ACHN (cell line): ENCODE results near the gene GPRC5D.

ENCODE experiments used
- DNase-seq: peaks from one replicate; pipeline ENCODE4 v3.0.0-alpha.2; 2015
- in situ Hi-C: cut with HindIII; loops from 2 replicates; pipeline ENCODE4 v1.10.0; 2017; ENCODE audit warnings: low sequenced_read_pairs, low pct_ligation_motif_present, low pct_unique_long_range_greater_than_20kb

Gene GPRC5D

DNA sequence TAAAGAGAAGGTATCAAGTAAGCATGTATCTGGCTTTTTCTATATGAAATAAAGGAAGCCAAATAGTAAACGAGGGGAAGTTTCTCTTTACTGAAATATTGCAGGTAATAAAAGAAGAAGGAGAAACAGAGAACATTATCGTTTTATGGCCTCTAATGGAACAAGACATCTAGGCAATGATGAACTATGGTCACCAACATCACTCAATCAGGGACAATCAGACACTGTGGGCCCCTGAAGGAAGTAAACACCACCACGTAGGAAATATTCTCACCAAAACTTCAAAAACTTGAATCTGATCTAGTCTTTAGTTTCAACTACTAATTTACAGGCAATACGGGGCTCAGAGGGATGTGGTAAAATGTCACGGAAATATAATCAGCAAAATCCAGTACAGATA lies 32.2 kb upstream of the GPRC5D start:
- no peak for DNase-seq
- in situ Hi-C loops = no loop called here

DNA sequence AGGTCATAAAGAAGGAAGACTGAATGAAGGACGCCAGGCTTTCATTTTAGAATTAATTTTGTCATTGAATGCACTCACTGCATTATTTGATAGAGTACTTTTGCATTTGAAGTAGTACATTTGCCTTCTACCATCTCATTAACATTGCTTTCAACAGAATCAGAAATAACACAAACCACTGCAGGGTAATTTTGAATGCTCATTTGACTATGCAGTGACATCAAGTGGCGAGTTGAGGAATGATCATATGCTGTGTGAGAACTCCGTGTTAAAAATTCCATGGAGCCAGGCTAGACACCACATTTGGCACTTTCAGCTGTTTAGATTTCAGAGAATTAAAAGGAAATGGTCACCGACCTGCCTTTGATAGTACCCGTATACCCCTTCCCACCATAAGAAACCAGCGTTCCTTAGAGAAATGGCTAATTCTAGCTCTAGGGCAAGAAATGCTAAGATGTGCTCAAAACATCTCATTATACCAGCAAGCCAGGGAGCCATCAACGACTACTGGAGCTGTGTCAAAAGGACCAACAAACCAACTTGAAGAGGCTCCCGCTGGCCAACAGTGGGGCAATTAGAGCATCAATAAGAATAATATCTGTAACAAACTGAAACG lies 31.6 kb upstream of the GPRC5D start:
- peak; percentile 69 for DNase-seq
- in situ Hi-C loops = no loop called here

DNA sequence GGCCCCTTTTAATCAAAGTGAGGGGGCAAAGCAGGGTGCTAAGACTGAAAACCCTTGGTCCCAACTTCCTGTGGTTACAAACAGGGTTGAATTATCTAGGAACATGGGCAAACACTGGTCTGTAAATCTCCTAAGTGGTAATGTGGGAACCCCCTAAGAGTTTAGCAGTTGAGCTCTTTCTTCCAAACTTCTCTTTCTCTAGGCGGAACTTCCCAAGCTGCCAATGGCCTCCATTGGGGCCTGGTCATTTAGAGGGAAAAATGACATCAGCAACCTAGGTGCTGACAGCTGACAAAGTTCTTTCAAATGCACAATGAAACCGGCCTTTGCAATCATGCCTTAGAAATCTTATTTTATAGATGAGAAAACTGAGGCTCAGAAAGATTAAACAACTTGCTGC lies 30.4 kb upstream of the GPRC5D start:
- no peak for DNase-seq
- in situ Hi-C loops = no loop called here

DNA sequence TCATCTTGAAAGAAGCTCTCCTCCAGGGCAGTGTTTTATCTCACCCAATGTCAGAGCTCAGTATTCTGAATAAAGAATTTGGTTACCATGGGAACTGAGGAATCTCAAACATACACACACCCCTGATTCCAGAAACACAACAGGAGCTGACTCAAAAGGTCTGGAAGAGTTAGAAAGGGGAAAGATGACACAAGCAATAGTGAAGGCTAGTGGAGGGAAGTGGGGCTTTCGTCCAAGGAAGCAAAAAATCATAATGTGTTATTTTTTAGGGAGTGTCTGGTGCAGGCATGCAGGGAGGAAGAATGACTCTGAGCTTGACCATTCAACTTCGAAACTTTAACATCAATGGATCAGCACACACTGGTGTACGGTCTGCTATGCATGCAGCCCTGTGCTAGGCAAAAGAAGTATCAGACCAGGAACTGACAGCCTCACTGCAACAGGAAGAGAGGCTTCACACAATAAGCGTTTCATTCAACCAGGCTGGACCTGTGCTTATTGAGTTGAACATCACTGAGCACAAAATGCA lies 27.8 kb upstream of the GPRC5D start:
- in situ Hi-C loops = no loop called here
- peak; percentile 90 for DNase-seq

DNA sequence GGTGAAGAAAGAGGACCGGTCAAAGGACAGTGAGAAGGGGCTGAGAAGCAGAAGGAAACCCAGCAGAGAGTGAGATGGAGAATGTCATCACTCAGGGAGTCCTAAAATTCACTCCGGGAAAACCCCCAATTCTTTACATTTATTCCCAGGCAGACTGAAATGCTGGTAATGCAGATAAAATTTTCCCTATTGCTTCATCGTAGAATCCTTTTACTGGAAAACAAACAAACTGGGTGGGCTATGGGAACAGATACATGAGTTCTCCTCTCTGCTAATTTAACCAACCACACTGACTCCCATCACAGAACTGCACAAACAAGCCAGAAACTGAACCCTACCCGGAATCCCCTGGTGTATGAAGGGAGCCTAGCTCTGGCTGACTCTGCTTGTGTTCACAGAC lies 27.2 kb upstream of the GPRC5D start:
- in situ Hi-C loops = no loop called here
- DNase-seq = no peak

DNA sequence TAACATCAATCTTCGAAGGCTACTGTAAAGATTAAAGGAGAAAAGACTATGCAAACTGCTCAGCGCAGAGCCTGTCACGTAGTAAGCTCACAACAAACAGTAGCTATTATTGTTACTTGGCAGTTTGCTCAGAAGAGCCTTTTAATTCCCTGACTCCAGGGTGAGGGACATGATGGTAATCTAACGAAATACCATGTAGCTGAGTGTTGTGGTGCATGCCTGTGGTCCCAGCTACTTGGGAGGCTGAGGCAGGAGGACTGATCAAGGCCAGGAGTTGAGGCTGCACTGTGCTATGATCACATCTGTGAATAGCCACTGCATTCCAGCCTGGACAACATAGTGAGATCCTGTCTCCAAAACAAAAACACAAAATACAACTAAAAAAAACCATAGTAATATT lies 25.3 kb upstream of the GPRC5D start:
- in situ Hi-C loops = no loop called here

DNA sequence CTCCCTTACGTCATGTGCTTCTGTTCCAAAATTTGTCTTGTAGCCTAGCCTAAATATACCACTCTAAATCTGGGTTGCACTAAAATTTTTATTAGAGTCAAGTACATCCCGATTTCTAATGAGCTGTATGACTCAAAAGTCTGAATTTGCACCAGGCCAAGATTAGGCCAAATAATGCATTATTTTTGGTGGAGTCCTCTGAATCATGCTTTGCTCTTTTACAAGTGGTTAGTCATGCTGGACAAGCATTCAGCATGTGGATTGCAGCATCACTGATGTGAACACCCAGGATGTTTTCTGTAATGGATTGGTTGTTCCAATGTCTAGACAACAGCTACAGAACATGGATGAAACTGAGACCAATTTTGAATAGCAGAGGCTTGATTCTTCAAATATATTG lies 24.4 kb upstream of the GPRC5D start:
- DNase-seq = peak; percentile 86
- in situ Hi-C loops = no loop called here

More for the DNA sequence above, 25.3 kb upstream of the GPRC5D start:
- DNase-seq = no peak

DNA sequence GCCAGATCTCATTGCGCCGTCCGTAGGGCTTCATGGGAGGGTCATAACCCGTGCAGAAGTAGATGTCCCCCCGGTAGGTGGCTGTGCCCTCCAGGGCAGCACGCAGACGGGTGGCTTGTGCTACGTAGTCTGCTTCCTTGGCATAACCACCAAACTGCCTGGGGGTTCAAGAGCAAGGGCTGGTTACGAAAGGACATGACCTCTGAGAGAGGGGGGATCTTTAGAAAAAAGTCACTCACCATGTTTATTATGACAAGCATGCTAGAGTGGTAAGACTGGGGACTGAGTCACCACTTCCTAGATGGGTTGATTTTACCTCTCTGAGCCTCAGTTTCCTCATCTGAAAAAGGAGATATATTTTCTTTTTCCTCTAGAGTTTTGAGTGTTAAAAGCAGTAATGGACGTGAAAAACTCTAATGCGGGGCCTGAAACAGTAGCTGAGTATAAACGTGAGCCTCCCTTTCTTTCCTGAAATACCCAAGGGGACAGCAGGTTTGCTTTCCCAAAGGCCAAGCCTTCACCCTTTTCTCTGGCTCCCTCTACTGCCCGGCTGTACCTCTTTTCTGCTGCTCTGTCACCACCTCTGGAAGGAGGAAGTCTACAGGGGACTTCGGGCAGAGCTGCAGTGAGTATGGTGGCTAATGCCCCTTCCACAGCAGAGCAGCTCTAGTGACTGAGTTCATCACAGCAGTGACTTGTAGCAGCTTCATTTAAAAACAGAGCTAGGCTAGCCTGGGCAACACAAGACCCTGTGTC lies 23.5 kb upstream of the GPRC5D start:
- peak; percentile 89 for DNase-seq
- in situ Hi-C loops = no loop called here

DNA sequence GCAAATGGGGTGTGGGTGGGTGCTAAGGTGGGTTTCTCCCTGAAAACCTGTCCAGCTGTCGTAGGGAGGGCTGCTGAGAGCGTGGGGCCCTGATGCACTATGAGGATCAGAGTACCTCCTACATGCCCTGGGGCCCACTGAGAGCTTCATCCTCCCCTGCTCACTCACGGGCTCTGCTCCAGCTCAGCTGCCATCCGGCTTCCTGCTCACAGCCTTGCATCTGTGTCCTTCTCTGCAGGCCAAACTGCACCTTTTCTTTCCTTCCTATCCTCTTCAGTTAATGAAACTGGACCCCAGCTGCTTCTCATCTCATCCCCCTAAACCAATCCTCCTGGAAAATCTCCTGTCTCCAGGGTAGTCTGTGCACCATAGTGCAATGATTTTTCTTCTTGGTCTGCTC lies 22.2 kb upstream of the GPRC5D start:
- DNase-seq = no peak
- in situ Hi-C loops = no loop called here

DNA sequence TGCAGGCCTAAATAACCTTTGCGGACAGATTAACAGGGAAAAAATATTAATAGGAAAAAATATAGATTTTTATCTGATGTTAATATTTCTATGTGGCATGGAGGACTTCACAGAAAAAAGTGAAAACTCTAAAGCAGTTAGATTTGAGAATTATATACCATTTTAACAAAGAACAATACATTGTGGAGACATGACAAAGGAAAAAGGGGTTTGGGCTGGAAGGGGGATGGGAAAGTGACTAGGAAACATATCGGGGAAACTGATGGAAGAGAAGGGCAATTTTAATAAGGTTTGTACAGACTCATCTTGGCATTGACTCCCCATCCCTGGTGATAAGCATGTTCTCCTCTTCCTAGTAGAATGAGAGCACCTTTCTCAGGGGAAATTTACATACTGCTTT lies 21.0 kb upstream of the GPRC5D start:
- no peak for DNase-seq
- in situ Hi-C loops = no loop called here

DNA sequence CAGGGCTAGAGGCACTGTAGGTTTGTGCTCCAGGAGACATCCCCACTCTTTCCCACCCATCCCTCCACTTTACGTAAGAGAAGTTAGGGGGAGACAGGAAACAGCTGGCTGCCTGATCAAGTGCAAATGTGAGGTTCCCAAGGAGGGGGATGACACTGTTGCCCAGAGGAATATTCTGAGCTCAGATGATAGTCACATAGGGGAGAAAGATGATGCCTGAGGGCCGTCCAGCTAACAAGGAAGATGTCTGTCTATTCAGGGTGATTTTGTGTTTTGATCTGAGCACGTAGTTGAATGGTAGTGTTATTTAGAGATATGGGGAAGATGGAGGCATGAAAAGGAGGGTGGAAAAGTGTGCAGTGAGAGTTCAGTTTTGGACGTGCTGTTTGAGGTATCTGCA lies 13.9 kb upstream of the GPRC5D start:
- DNase-seq = no peak
- in situ Hi-C loops = no loop called here

DNA sequence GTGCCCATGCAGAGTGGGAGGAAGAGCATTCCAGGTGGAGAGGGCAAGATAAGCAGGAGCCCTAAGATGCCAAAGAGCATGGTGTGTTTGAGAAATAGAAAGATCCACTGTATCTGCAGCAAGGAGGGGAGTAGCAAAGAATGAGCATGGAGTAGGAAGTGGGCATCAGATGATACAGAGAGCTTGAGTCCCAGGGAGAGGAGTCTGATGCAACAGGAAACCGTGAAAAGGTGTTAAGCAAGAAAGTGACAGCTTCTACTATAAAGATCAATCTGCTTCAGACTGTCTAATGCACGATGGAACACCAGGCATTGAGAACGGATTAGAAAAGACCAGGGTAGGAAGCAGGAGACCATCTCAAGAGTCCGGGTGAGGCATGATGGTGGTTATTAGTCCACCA lies 12.3 kb upstream of the GPRC5D start:
- DNase-seq = no peak
- in situ Hi-C loops = no loop called here

DNA sequence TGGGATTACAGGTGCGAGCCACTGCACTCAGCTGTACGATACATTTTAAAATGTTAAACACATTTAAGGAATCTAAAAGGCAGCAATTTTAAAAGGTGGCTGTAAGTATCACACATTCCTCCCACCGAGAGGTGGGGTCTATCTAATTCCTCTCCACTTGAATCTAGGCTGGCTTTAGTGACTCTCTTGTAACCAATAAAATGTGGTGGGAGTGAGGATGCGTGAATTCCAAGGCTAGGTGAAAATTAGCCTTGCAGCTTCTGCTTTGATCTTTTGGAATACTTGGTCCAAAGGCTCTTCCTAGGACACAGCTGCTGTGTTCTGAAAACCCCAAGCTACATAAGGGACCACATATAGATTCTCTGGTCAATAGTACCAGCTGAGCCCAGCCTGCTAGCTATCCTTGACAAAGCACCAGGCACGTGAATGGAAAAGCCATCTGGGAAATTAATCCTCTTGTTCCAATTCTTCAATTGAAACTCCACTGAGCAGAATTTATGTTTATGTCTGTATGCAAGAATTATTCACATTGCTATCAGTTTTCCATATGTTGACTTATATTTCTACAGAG lies 8.8 kb upstream of the GPRC5D start:
- DNase-seq = no peak
- in situ Hi-C loops = no loop called here

DNA sequence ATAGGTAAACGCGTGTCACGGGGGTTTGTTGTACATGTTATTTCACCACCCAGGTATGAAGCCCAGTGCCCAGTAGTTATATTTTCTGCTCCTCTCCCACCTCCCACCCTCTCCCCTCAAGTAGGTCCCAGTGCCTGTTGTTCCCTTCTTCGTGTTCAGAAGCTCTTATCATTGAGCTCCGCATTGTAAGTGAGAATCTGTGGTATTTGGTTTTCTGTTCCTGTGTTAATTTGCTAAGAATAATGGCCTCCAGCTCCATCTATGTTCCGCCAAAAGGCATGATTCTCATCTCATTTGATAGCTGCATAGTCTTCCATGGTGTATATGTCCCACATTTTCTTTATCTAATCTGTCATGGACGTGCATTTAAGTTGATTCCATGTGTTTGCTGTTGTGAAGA lies 6.9 kb upstream of the GPRC5D start:
- in situ Hi-C loops = no loop called here
- no peak for DNase-seq

DNA sequence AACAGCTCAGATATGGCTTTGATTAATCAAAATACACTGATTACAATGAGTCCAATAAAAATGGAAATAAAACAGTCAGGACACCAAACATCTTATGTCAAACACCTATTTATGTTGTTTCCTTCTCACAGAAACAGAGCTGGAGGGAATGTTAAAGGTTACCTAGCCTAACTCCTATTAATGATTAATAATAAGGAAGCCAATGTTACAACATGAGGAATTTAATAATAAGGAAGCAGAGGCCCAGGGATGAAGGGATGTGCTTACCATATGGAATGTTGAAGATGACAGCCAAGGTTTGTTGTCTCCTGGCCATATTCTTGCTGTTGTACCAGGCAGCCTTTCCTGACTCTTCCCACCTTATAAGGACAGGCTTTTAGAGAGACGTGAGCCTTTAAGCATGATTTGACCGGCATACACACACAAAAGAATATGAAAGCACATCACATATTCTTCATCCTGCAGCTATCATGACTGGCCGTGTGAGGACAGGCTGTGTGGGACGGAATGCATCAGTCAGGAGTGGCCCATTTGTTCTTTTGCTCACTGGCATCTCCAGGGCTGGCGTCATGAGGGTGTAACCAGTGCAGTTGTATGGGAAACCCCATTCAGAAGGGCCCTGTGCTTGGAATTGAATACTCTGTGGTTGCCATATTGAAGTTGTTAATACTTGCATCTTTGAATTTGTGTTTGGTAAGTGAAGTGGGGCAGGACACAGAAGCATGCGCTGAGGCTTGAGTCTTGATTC lies 3.1 kb upstream of the GPRC5D start:
- peak; percentile 33 for DNase-seq
- in situ Hi-C loops = no loop called here

DNA sequence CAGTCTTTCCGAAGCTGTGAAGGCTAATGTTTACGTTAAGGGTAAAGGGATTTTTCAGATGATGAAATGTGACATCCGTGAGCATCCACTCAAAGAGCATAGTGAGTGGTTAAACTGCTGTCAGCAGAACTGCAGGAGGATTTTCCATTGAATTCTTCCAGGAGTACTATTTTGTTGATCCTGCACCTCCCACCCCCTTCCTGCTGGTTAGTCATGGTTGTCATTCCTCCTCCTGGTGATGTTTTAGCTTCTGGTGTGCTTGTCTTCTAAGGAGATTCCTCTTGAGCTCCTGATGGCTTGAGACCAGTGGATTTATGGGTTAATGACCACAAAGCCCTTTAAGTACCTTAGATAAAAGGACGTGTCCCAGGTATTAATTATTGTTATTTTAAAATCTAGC lies 2.4 kb upstream of the GPRC5D start:
- in situ Hi-C loops = no loop called here
- DNase-seq = no peak

DNA sequence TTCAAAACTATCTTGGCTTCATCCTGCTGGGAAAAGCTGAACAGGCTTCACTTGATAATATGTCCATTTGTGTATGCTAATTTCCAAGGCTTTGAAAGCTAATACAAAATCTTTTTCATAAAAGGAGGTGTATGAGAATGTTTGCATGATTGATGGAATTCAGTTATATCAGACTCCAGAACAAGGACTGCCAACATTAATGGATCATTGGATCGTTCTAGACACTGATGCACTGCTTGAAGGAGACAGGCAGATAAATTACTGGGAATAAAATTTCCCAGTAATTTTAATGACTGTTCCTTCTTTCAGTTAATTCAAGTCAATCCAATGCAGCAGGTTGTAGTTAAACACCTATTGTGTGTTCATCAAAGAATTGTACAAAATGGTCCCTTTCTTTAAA lies 466 bp downstream of the GPRC5D start:
- no peak for DNase-seq
- in situ Hi-C loops = no loop called here

DNA sequence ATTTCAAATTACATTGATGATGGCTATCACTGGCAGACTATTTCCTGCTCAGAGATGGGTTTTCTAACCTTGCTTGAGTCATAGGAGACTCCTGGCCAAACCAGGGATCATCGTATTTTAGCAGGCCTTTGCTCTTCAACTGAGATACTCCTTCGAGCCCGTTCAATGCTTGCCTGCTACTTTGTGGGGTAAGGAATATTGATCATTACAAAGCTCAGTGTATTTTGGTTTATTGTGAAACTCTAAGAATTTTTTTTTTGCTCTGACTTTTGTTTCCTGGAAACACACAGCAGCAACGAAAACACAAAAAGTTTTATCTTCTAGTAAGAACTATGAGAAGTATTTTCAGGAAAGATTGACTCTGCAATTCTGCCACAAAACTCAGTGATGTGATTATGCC lies 4.1 kb downstream of the GPRC5D start:
- no peak for DNase-seq
- in situ Hi-C loops = no loop called here

DNA sequence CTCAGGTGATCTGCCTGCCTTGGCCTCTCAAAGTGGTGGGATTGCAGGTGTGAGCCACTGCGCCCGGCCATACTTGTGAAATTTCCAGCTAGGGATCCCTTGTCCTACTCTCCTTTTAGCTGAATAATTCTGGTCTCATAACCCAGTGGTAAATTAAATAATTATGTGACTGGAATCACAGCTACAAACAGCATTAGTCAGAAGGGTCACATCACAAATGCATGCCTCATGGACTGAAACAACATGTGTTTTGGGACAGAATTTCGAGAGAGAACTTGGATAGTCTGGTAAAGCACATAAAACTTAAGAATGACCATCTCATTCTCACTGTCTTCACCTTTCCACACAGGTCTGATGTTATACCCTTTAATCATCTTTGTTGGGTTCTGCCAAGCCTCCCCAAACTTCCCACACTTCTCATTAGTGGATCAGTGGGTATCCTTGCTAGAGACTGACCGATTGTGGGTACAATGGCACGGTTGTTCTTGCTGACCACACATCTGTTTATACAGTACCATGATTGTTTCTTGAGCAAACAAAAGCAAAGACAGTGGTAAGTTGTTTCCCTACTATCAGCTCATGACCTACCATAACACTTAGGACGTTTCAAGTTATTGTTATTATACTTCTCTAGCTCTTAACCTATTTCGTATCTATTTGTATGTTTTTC lies 5.1 kb downstream of the GPRC5D start:
- in situ Hi-C loops = no loop called here
- no peak for DNase-seq
